Activated naive CD4-positive, alpha-beta T cell treated with anti-CD3 and anti-CD28 coated beads, Interleukin-2, amount 10 ng/mL, durations not matched to agents 7 days and 5 days (primary cell): ENCODE data around the gene TRIM71.
"Not testable (repeated sequence)": the region's sequence is repeated elsewhere in the genome, so short reads cannot be mapped to it uniquely, and the experiment has no call there.

Experiments used
- CTCF ChIA-PET: fragments of 350-600 bp; sonication (Branson Sonifier 250); formaldehyde crosslinking; loops from one replicate; lab custom pipeline; 2021; ENCODE audit warnings: antibody characterized with exemption; lab: Charles Lee
- DNase-seq: peaks from one replicate; pipeline ENCODE4 v3.0.0-alpha.2; 2020
- H3K27ac Mint-ChIP-seq: one replicate; pipeline ENCODE4 v1.8.0; 2021; ENCODE audit warnings: mild to moderate bottlenecking, moderate library complexity, mixed read lengths
- H3K27me3 Mint-ChIP-seq: one replicate; pipeline ENCODE4 v1.8.0; 2021; ENCODE audit warnings: mild to moderate bottlenecking, mixed read lengths
- H3K36me3 Mint-ChIP-seq: one replicate; pipeline ENCODE4 v1.8.0; 2021; ENCODE audit warnings: mixed read lengths
- H3K4me1 Mint-ChIP-seq: one replicate; pipeline ENCODE4 v1.8.0; 2021; ENCODE audit warnings: mixed read lengths
- H3K4me3 Mint-ChIP-seq: one replicate; pipeline ENCODE4 v1.8.0; 2021; ENCODE audit warnings: mild to moderate bottlenecking, moderate library complexity, mixed read lengths
- H3K9me3 Mint-ChIP-seq: one replicate; pipeline ENCODE4 v1.8.0; 2021; ENCODE audit warnings: mixed read lengths

The TRIM71 gene

GRCh38 chr3:32945598-32945997, 127.8 kb downstream of the TRIM71 start:
- H3K4me3 Mint-ChIP-seq, H3K36me3 Mint-ChIP-seq, H3K27ac Mint-ChIP-seq, CTCF ChIA-PET, H3K9me3 Mint-ChIP-seq, H3K27me3 Mint-ChIP-seq: not testable (repeated sequence)
- peak; percentile 67 for DNase-seq
- peaks cover 24% of the 10 kb centered on the region for H3K4me1 Mint-ChIP-seq

GRCh38 chr3:32946973-32947788, 129.4 kb downstream of the TRIM71 start:
- Mint-ChIP-seq H3K4me3 (no peak overlapping the region), H3K9me3 (no peaks in the 10 kb centered on the region)

More at GRCh38 chr3:32946973-32947788, 129.4 kb downstream of the TRIM71 start:
- no peak for DNase-seq
- no peaks in the 10 kb centered on the region for H3K27me3 Mint-ChIP-seq
- H3K27ac Mint-ChIP-seq, result no peak overlapping the region
- peaks cover 4% of the 10 kb centered on the region for H3K36me3 Mint-ChIP-seq
- CTCF ChIA-PET, result interaction anchor here (0.6 to 5.8 kb wide), 22 partner anchors 15 to 425 kb away, joined by 3 to 118 read pairs (median 5); no protein-coding TSS in a partner anchor
- peaks cover 39% of the 10 kb centered on the region for H3K4me1 Mint-ChIP-seq
